ENCODE measurements around the gene HSP90AB1.
"Not testable (repeated sequence)": the region's sequence is repeated elsewhere in the genome, so short reads cannot be mapped to it uniquely, and the experiment has no call there.

The HSP90AB1 gene

GRCh38 chr6:44222486-44223318 lies 24.2 kb upstream of the HSP90AB1 start:
- no peak for DNase-seq (ENCODE audit: low spot score)

GRCh38 chr6:44223319-44224028 lies 23.4 kb upstream of the HSP90AB1 start, which contains the start of gene SLC29A1:
SLC29A1 (plus strand) TSS chr6:44223595; CDS start chr6:44227314, 3,719 bp downstream.
- DNase-seq (ENCODE audit: low spot score): peak; percentile 89

GRCh38 chr6:44224029-44224964 lies 22.6 kb upstream of the HSP90AB1 start:
- no peak for DNase-seq (ENCODE audit: low spot score)

- DNase-seq (ENCODE audit: low spot score): no peak
Observed at GRCh38 chr6:44224965-44225305, 22.0 kb upstream of the HSP90AB1 start.

GRCh38 chr6:44225579-44226325 lies 21.1 kb upstream of the HSP90AB1 start:
- DNase-seq (ENCODE audit: low spot score): no peak

GRCh38 chr6:44226368-44227147 lies 20.3 kb upstream of the HSP90AB1 start:
- no peak for DNase-seq (ENCODE audit: low spot score)

GRCh38 chr6:44227148-44227793 lies 19.6 kb upstream of the HSP90AB1 start:
- DNase-seq (ENCODE audit: low spot score): no peak

- no peak for DNase-seq (ENCODE audit: low spot score)
Observed at GRCh38 chr6:44228031-44228430, 18.9 kb upstream of the HSP90AB1 start.

- DNase-seq (ENCODE audit: low spot score): no peak
Observed at GRCh38 chr6:44228433-44228832, 18.5 kb upstream of the HSP90AB1 start.

GRCh38 chr6:44228836-44229235 lies 18.1 kb upstream of the HSP90AB1 start:
- DNase-seq (ENCODE audit: low spot score): no peak

- DNase-seq (ENCODE audit: low spot score): no peak
Observed at GRCh38 chr6:44229376-44230033, 17.4 kb upstream of the HSP90AB1 start.

GRCh38 chr6:44230034-44230675 lies 16.7 kb upstream of the HSP90AB1 start:
- no peak for DNase-seq (ENCODE audit: low spot score)

- not testable (repeated sequence) for DNase-seq (ENCODE audit: low spot score)
Observed at GRCh38 chr6:44231426-44231825, 15.5 kb upstream of the HSP90AB1 start.

- DNase-seq (ENCODE audit: low spot score): no peak
Observed at GRCh38 chr6:44232676-44233566, 14.0 kb upstream of the HSP90AB1 start.

- DNase-seq (ENCODE audit: low spot score): no peak
Observed at GRCh38 chr6:44233567-44234100, 13.3 kb upstream of the HSP90AB1 start.

- DNase-seq (ENCODE audit: low spot score): no peak
Observed at GRCh38 chr6:44234101-44235025, 12.5 kb upstream of the HSP90AB1 start.

GRCh38 chr6:44235269-44235668 lies 11.6 kb upstream of the HSP90AB1 start:
- DNase-seq (ENCODE audit: low spot score): no peak
